ENCODE results near the gene BTRC.

BTRC gene

DNA sequence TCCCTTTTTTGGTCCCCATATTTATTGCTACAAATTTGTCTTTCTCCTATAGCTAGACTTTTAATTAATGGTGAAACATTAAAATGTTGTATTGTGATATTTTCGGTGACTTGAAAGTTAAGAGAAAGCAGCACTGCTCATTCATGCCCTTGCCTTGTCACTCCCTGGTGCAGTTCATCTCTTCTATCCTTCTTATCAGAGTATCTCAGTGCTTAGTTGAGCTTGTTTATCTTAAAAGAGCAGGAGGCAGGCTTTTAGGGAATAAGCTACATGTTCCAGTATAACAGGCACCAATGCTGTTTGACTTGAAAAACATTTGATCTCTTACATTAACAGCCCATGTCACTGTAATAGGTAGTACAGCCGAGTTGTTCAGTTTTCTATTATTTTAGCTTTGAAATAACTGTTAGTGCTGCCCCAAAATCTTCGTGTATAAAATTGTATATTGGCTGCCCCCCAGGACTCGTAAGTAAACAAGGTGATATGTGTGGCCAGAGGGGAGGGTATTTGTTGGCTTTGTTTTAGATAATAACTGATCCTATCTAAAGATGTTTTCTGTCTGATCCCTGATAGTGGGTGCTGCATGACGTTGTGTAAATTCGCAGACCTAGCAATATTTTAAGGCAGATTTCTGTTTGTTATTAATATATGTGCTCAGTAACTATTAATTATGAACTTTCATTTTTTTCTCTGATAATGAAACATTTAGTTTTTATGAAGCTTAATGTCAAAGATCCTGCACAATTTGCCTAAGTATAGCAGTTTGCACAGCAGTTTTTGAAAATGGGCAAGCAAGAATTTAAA lies 96.5 kb downstream of the BTRC start:
- TF ChIP-seq, protein P1, sequence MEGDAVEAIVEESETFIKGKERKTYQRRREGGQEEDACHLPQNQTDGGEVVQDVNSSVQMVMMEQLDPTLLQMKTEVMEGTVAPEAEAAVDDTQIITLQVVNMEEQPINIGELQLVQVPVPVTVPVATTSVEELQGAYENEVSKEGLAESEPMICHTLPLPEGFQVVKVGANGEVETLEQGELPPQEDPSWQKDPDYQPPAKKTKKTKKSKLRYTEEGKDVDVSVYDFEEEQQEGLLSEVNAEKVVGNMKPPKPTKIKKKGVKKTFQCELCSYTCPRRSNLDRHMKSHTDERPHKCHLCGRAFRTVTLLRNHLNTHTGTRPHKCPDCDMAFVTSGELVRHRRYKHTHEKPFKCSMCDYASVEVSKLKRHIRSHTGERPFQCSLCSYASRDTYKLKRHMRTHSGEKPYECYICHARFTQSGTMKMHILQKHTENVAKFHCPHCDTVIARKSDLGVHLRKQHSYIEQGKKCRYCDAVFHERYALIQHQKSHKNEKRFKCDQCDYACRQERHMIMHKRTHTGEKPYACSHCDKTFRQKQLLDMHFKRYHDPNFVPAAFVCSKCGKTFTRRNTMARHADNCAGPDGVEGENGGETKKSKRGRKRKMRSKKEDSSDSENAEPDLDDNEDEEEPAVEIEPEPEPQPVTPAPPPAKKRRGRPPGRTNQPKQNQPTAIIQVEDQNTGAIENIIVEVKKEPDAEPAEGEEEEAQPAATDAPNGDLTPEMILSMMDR (IDR thresholded peaks at IDR 0.05; ENCODE audit: low read depth, low read length): no peak
- no peak overlapping the region for H3K4me3 ChIP-seq (ENCODE audit: low read depth, low read length)

DNA sequence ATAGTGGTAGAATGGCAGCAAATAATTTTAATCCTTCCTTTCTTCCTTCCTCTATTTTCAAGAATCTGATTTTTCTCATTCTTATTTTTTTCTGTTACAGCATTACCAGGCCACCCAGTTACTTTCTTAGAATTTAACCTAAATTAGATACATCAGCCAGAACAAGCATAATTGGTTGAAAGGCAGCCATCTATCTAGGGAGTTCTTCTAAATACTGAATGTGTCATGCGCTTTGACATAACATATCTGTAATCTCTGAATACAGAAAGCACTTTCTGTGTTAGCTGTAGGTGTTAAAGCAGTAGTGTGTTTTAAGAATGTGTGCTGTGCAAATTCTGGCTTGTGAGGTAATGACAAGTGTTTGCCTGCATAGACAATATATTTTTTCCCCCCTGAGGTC lies 97.3 kb downstream of the BTRC start:
- H3K4me3 ChIP-seq (ENCODE audit: low read depth, low read length): no peak overlapping the region
- TF ChIP-seq, protein P1 (IDR thresholded peaks at IDR 0.05; ENCODE audit: low read depth, low read length): no peak

- TF ChIP-seq, protein P1 (IDR thresholded peaks at IDR 0.05; ENCODE audit: low read depth, low read length): no peak
- no peak overlapping the region for H3K4me3 ChIP-seq (ENCODE audit: low read depth, low read length)
These were observed 97.7 kb downstream of the BTRC start for GRCh38 chr10:101451667-101452069.

DNA sequence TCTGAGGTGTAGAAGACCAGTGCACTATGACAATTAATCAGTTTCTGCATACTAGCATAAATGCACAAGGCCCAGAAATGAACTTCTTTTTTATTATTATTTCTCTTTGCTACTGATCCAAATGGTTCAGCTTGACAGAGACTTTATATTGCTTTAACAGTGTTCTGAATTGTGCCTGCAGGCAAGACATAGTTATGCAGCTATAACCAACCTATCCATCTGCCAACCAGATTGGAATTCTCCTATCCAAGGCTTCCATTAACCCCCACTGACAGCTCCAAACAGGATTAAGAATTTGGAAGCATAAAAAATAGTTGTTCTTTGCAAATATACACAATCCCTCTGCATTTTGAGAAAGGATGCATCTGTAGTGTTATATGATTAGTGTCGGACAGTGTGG lies 98.2 kb downstream of the BTRC start:
- TF ChIP-seq, protein P1 (IDR thresholded peaks at IDR 0.05; ENCODE audit: low read depth, low read length): no peak
- H3K4me3 ChIP-seq (ENCODE audit: low read depth, low read length): no peak overlapping the region

- TF ChIP-seq, protein P1 (IDR thresholded peaks at IDR 0.05; ENCODE audit: low read depth, low read length): no peak
These were observed 98.6 kb downstream of the BTRC start for GRCh38 chr10:101452593-101452992.

DNA sequence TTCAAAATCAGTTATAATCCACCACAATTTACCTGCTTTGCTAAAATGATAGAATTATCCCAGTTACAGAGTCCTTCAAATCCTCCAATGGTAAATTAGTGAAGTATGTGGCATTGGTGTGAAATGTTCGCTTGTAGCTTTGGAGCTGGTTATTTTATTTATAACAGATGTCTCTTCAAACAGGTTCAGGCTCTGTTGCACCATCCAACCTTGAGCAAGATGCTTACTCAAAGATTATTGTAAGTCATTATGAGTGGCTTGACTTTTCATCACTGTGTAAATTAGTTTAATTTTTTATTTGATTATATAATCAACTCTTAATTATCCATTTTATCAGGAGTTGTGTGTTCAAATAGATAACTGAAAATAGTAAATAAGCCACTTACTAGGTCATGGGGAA lies 99.4 kb downstream of the BTRC start:
- no peak overlapping the region for H3K4me3 ChIP-seq (ENCODE audit: low read depth, low read length)
- TF ChIP-seq, protein P1 (IDR thresholded peaks at IDR 0.05; ENCODE audit: low read depth, low read length): no peak

More at GRCh38 chr10:101452593-101452992, 98.6 kb downstream of the BTRC start:
- H3K4me3 ChIP-seq (ENCODE audit: low read depth, low read length): no peak overlapping the region

All from WI38 (cell line).